Measurements from ENCODE around the gene RCVRN. TPM values are rescaled to one million over a fixed set of nuclear protein-coding genes. Genes with fewer than 3 reads are reported as not detected.
A peak's percentile ranks its signal among the peaks of the same experiment; 100 is the strongest.

Gene RCVRN
- total and polyA plus RNA-seq, 2 of the 4 experiments (the other 2 are of a cell fraction) = not detected

- ATAC-seq (ENCODE audit: low read depth) (no peak), DNase-seq (no peak)
- Histone ChIP-seq H3K36me3 (ENCODE audit: control insufficient read depth, insufficient read depth, low read length) (no peaks in the 10 kb centered on the region), H3K27me3 (ENCODE audit: control insufficient read depth, insufficient read depth, low read length) (no peaks in the 10 kb centered on the region), H2AK5ac (ENCODE audit: low read depth, low read length) (no peak overlapping the region), H2BK5ac (ENCODE audit: low read depth, low read length, poor library complexity, severe bottlenecking) (no peak overlapping the region), H3K9ac (ENCODE audit: low read depth, low read length) (no peak overlapping the region), H3K9me3 (ENCODE audit: control insufficient read depth, insufficient read depth, low read length) (no peaks in the 10 kb centered on the region), H3K27ac (ENCODE audit: insufficient read depth, low read length) (no peak overlapping the region), H3K14ac (replicated peaks; ENCODE audit: low read depth, low read length) (no peak overlapping the region), H3K4me3 (ENCODE audit: insufficient read depth, low read depth, low read length) (no peak overlapping the region), H4K20me1 (ENCODE audit: insufficient read depth, low read length) (no peaks in the 10 kb centered on the region), H3K4me2 (ENCODE audit: low read depth, low read length) (no peak overlapping the region), H4K8ac (ENCODE audit: low read depth in 2 of 2, low read length in 2 of 2) (no peak overlapping the region), H4K5ac (ENCODE audit: low read depth, low read length) (no peak overlapping the region), H2AFZ (replicated peaks; ENCODE audit: low read length, poor library complexity) (peak overlapping the region; percentile 0), H3K4ac (ENCODE audit: low read depth, low read length) (no peak overlapping the region; the same call in 1 of the 2 replicates), H2BK20ac (ENCODE audit: low read depth, low read length) (no peak overlapping the region), H3K4me1 (ENCODE audit: control insufficient read depth, insufficient read depth, low read length) (peaks cover 25% of the 10 kb centered on the region), H3K23ac (ENCODE audit: low read depth, low read length) (no peak overlapping the region), H2BK15ac (ENCODE audit: low read depth, low read length) (no peak overlapping the region), H2AK9ac (replicated peaks; ENCODE audit: low read depth, low read length, poor library complexity) (no peak overlapping the region), H3K79me1 (ENCODE audit: low read depth in 1 of 2, low read length in 2 of 2) (no peaks in the 10 kb centered on the region), H3K56ac (ENCODE audit: extremely low read depth, insufficient read depth, low read length) (no peak overlapping the region), H2BK120ac (ENCODE audit: low read depth, low read length) (peak overlapping the region; percentile 12; the same call in 1 of the 2 replicates), H3K9me1 (ENCODE audit: insufficient read depth, low read length) (no peaks in the 10 kb centered on the region; the same call in 1 of the 2 replicates), H3K18ac (ENCODE audit: low read depth, low read length) (no peak overlapping the region), H4K91ac (ENCODE audit: insufficient read depth, low read depth, low read length) (no peak overlapping the region)
- TF ChIP-seq, protein P1, sequence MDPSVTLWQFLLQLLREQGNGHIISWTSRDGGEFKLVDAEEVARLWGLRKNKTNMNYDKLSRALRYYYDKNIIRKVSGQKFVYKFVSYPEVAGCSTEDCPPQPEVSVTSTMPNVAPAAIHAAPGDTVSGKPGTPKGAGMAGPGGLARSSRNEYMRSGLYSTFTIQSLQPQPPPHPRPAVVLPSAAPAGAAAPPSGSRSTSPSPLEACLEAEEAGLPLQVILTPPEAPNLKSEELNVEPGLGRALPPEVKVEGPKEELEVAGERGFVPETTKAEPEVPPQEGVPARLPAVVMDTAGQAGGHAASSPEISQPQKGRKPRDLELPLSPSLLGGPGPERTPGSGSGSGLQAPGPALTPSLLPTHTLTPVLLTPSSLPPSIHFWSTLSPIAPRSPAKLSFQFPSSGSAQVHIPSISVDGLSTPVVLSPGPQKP (IDR thresholded peaks at IDR 0.05; ENCODE audit: borderline replicate concordance, low read depth, low read length) = no peak
- TF ChIP-seq CTCF (conservative IDR thresholded peaks at IDR 0.05; ENCODE audit: low read depth, low read length) = peak; percentile 32
- TF ChIP-seq MXI1 (IDR thresholded peaks at IDR 0.05; ENCODE audit: borderline replicate concordance, low read depth, low read length) = no peak
- TF ChIP-seq NFE2L2 (IDR thresholded peaks at IDR 0.05; ENCODE audit: low read depth, low read length) = no peak
- TF ChIP-seq FOS (IDR thresholded peaks at IDR 0.05; ENCODE audit: low read depth, low read length) = no peak
- TF ChIP-seq MAZ (IDR thresholded peaks at IDR 0.05; ENCODE audit: borderline replicate concordance, low read depth, low read length) = no peak
- peak; percentile 35; the same call in 1 of the 2 replicates for TF ChIP-seq USF2 (IDR thresholded peaks at IDR 0.05; ENCODE audit: low read depth, low read length)
- in situ Hi-C loops (cut with MboI; ENCODE audit: low sequenced_read_pairs) (no loop called here), dilution Hi-C loops (cut with HindIII; ENCODE audit: low sequenced_read_pairs, unreplicated experiment) (no loop called here), intact Hi-C loops (cut with micrococcal nuclease) (no loop called here)
- ChIA-PET CTCF (no interaction called here), POLR2A (ENCODE audit: unreplicated experiment) (no interaction called here)
- no TSS peak for BruUV-seq (replicated peaks)
- 50% methylated on average over 1 of the region's 4 CpGs; no CpG with 5 or more reads in 1 of the 2 experiments for WGBS, 2 experiments (ENCODE audit: extremely low coverage in 2 of 2, insufficient read length in 1 of 2)
Measured at GRCh38 chr17:9905902-9906301, 831 bp upstream of the RCVRN start.

All from IMR-90 (cell line).